Omental fat pad (tissue), 4 donors: ENCODE data around the gene OAT. TPM values are rescaled to one million over a fixed set of nuclear protein-coding genes. Genes with fewer than 3 reads are reported as not detected.

Source experiments
- ATAC-seq: fragments of 150-250 bp; one replicate; pipeline ENCODE4 v1.9.1; 2016; ENCODE audit warnings: mild to moderate bottlenecking, moderate library complexity; ENCODE audit not compliant: low FRiP score
- DNase-seq: peaks from one replicate; pipeline ENCODE4 v3.0.0-alpha.2; 2019; ENCODE audit warnings: low spot score
- CTCF ChIP-seq, 3 donors: fragments of 450-650 bp; IDR thresholded peaks; one replicate each; pipeline ENCODE4 v1.5.1; 2016 to 2017; ENCODE audit warnings: antibody characterized with exemption in 3 of 3, mild to moderate bottlenecking in 3 of 3, moderate library complexity in 2 of 3
- total RNA-seq, 4 donors: library from RNA; depleted of rRNA; stranded (reverse); fragments of >200 nt; gene quantifications; one replicate each; pipeline ENCODE4 v1.1.0, GENCODE V29; 2016

The OAT gene
- total RNA-seq, 4 donors from 2014 or later: 62.4 to 120 (median 85.3) TPM

GRCh38 chr10:124451276-124451675 is 32.6 kb upstream of the OAT start:
- ATAC-seq (no peak), DNase-seq (no peak)
- no peak for TF ChIP-seq CTCF (IDR thresholded peaks at IDR 0.05)

GRCh38 chr10:124450783-124451057 is 32.0 kb upstream of the OAT start:
- ATAC-seq (no peak), DNase-seq (no peak)
- no peak for TF ChIP-seq CTCF (IDR thresholded peaks at IDR 0.05)

- TF ChIP-seq CTCF (IDR thresholded peaks at IDR 0.05): no peak
- no peak for ATAC-seq
- DNase-seq: no peak
Observed at GRCh38 chr10:124450012-124450782, 31.5 kb upstream of the OAT start, which contains the start of gene NKX1-2. Gene NKX1-2, minus strand, starts transcription at chr10:124450035. Its CDS starts 92 bp downstream, at chr10:124449943.

- ATAC-seq: no peak
- no peak for TF ChIP-seq CTCF (IDR thresholded peaks at IDR 0.05)
- no peak for DNase-seq
Observed at GRCh38 chr10:124449170-124450011, 30.7 kb upstream of the OAT start.

GRCh38 chr10:124448696-124449169 is 30.0 kb upstream of the OAT start:
- DNase-seq (no peak), ATAC-seq (no peak)
- TF ChIP-seq CTCF (IDR thresholded peaks at IDR 0.05): no peak

GRCh38 chr10:124447751-124448466 is 29.2 kb upstream of the OAT start:
- DNase-seq (no peak), ATAC-seq (peak; percentile 32)
- no peak for TF ChIP-seq CTCF (IDR thresholded peaks at IDR 0.05)
